Neutrophil (primary cell): ENCODE data around the gene RHBDL2.

Experiments
- H3K27ac ChIP-seq: fragments of 200-600 bp; sonication (generic); 2 replicates; pipeline ENCODE4 v1.5.1; 2016; ENCODE audit warnings: mild to moderate bottlenecking, moderate library complexity
- H3K27me3 ChIP-seq: fragments of 200-600 bp; sonication (generic); 2 replicates; pipeline ENCODE4 v1.6.0; 2016; ENCODE audit warnings: mild to moderate bottlenecking
- H3K36me3 ChIP-seq: fragments of 200-600 bp; sonication (generic); 2 replicates; pipeline ENCODE4 v1.5.1; 2017
- H3K4me1 ChIP-seq, 2 experiments: fragments of 200-600 bp in 1 of 2; sonication (generic) in 1 of 2; 1 replicate in 1 of 2; 2 replicates in 1 of 2; pipeline versions ENCODE4 v1.5.1 to v1.6.1; 2013 to 2016; ENCODE audit warnings: low read depth in 1 of 2, low read length in 1 of 2, mild to moderate bottlenecking in 1 of 2, moderate library complexity in 1 of 2; ENCODE audit not compliant: control insufficient read depth in 1 of 2, insufficient read depth in 1 of 2
- H3K4me3 ChIP-seq, 2 experiments: fragments of 200-600 bp in 1 of 2; sonication (generic) in 1 of 2; 1 replicate in 1 of 2; 2 replicates in 1 of 2; pipeline ENCODE4 v1.5.1; 2013 to 2016; ENCODE audit warnings: low read depth in 1 of 2, low read length in 1 of 2, mild to moderate bottlenecking in 1 of 2, moderate library complexity in 1 of 2
- H3K9me3 ChIP-seq: fragments of 200-600 bp; sonication (generic); 2 replicates; pipeline ENCODE4 v1.5.1; 2016
- TF ChIP-seq, protein P1 (sequence below): fragments of 200-600 bp; sonication (generic); IDR thresholded peaks from 2 replicates; pipeline ENCODE4 v1.5.1; 2016; ENCODE audit warnings: antibody characterized with exemption

The RHBDL2 gene

DNA sequence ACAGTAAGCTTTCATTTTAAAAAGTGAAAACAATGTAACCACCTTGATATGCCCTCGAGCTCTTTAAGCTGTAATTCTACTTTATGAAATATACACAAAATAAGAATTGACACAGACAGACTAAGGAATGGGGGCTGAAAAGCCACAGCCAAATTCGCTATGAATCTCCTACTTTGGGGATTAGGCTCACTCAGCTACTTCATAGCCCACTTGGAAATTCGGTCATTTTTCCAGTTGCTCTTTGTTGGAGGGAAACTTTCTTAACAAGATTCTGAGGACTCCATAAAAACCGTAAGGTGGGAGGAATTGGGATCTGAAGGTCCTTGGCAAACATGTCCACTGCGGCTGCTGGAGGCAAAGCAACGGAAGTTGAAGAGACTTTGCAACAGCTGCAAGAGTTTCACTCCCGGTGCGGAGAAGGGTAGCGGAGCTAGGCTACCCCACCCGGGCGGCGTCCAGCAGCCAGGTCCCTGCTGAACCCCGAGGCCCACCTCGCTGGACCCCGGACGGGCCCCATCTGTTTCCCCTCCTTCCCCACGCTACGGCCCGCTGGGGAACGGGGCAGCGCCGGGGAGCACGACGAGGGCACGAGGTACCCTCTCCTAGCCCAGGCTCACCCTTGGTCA lies 69.1 kb downstream of the RHBDL2 start:
- no peaks in the 10 kb centered on the region for H3K27me3 ChIP-seq

DNA sequence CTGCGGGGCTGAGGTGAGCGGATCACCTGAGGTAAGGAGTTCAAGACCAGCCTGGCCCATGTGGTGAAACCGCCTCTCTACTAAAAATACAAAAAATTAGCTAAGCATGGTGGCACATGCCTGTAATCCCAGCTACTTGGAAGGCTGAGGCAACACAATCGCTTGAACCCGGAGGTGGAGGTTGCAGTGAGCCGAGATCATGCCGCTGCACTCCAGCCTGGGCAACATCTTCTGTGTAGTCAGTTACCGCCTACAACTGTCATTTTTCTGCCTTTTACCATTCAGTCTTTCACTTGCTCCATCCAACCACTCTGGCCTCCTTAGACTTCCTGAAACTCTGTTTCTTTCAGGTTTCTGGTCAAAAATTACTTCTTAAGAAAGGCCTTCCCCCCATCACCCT lies 70.6 kb downstream of the RHBDL2 start:
- peak overlapping the region; percentile 38 for H3K27ac ChIP-seq
- H3K4me1 ChIP-seq: peaks cover 25 to 28% of the 10 kb centered on the region in 2 experiments
- peaks cover 7% of the 10 kb centered on the region for H3K36me3 ChIP-seq
- no peaks in the 10 kb centered on the region for H3K9me3 ChIP-seq
- TF ChIP-seq, protein P1, sequence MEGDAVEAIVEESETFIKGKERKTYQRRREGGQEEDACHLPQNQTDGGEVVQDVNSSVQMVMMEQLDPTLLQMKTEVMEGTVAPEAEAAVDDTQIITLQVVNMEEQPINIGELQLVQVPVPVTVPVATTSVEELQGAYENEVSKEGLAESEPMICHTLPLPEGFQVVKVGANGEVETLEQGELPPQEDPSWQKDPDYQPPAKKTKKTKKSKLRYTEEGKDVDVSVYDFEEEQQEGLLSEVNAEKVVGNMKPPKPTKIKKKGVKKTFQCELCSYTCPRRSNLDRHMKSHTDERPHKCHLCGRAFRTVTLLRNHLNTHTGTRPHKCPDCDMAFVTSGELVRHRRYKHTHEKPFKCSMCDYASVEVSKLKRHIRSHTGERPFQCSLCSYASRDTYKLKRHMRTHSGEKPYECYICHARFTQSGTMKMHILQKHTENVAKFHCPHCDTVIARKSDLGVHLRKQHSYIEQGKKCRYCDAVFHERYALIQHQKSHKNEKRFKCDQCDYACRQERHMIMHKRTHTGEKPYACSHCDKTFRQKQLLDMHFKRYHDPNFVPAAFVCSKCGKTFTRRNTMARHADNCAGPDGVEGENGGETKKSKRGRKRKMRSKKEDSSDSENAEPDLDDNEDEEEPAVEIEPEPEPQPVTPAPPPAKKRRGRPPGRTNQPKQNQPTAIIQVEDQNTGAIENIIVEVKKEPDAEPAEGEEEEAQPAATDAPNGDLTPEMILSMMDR: no peak
- H3K4me3 ChIP-seq: no peak overlapping the region
- no peaks in the 10 kb centered on the region for H3K27me3 ChIP-seq

More for the DNA sequence above, 69.1 kb downstream of the RHBDL2 start:
- no peaks in the 10 kb centered on the region for H3K9me3 ChIP-seq
- H3K27ac ChIP-seq: peak overlapping the region; percentile 80
- peak overlapping the region; percentile 76 to 93 for H3K4me3 ChIP-seq
- TF ChIP-seq, protein P1: no peak
- no peaks in the 10 kb centered on the region for H3K36me3 ChIP-seq
- H3K4me1 ChIP-seq: peaks cover 25 to 28% of the 10 kb centered on the region in 2 experiments

DNA sequence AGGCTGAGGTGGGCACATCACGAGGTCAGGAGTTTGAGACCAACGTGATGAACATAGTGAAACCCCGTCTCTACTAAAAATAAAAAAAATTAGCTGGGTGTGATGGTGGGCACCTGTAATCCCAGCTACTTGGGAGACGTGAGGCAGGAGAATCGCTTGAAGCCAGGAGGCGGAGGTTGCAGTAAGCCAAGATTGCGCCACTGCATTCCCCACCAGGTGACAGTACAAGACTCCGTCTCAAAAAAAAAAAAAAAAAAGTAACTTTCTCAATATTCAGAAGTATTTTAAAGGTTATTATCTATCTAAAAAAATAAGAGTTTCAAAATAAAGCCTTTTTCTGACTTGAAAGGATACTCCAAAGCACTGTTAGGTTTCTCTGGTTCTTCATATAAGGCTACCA lies 74.4 kb downstream of the RHBDL2 start:
- TF ChIP-seq, protein P1: no peak
- H3K4me3 ChIP-seq: no peak overlapping the region

DNA sequence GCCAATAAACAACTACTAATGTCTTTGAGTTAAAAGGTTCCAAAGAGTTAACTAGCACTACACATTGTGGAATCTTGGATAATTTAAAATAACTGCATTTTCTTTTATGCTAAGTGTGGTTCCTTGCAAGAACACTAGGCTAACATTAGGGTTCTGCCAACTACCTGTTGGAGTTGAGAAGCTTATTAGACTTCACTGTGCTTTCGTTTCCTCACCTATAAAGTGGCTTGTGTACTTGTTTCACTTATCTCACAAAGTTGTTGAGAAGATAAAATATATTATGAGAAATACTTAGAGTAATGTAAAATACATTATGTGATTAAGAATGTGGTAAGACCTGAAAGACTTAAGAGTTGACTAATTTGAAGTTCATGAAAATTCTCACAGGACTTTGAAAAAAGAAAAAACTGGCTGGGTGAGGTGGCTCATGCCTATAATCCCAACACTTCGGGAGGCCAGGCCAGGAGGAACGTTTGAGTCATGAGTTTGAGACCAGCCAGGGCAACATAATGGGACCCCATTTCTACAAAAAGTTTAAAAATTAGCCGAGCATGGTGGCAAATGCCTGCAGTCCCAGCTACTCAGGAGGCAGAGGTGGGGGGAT lies 76.4 kb downstream of the RHBDL2 start:
- H3K27me3 ChIP-seq: no peaks in the 10 kb centered on the region
- peaks cover 40% of the 10 kb centered on the region for H3K36me3 ChIP-seq
- no peaks in the 10 kb centered on the region for H3K9me3 ChIP-seq
- H3K27ac ChIP-seq: no peak overlapping the region
- TF ChIP-seq, protein P1: no peak
- H3K4me3 ChIP-seq: no peak overlapping the region
- H3K4me1 ChIP-seq: peaks cover 7 to 8% of the 10 kb centered on the region in 2 experiments

More for the DNA sequence above, 74.4 kb downstream of the RHBDL2 start:
- peaks cover 9 to 14% of the 10 kb centered on the region in 2 experiments for H3K4me1 ChIP-seq
- no peaks in the 10 kb centered on the region for H3K27me3 ChIP-seq
- H3K27ac ChIP-seq: no peak overlapping the region
- H3K9me3 ChIP-seq: no peaks in the 10 kb centered on the region
- peaks cover 40% of the 10 kb centered on the region for H3K36me3 ChIP-seq

DNA sequence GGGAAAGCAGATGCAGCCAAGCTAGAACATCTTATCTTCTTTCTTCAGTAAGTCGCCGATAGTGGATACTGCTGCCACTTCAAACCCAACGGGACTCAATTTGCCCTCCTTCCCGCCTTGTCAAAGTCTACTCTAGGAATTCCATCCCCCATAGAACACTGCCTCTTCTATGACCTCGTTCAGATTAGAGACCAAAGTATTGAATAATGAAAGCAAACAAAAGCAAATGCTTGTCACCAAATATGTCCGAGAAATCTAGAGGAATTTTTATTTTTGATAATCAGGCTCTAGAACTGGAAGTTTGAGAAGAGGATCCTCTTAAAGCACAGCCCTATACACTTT lies 81.2 kb downstream of the RHBDL2 start:
- Histone ChIP-seq H3K9me3 (no peaks in the 10 kb centered on the region), H3K27me3 (no peaks in the 10 kb centered on the region), H3K27ac (peak overlapping the region; percentile 93), H3K4me3 (peak overlapping the region; percentile 68 to 95), H3K36me3 (peaks cover 45% of the 10 kb centered on the region), H3K4me1 (peaks cover 34 to 37% of the 10 kb centered on the region in 2 experiments)
- TF ChIP-seq, protein P1: no peak
